OCI-LY7 (cell line): Measurements from ENCODE around the gene TEX14. TPM values are rescaled to one million over a fixed set of nuclear protein-coding genes. Genes with fewer than 3 reads are reported as not detected.
A peak's percentile ranks its signal among the peaks of the same experiment; 100 is the strongest.

Source experiments
- BruUV-seq: library from RNA; stranded (reverse); fragments of 400-500 nt; replicated peaks from 2 replicates; lab custom pipeline; 2021; lab: Mats Ljungman, UMichigan
- CTCF ChIA-PET: fragments of 300-600 bp; sonication (Branson Sonifier 250); formaldehyde crosslinking; loops from one replicate; lab custom pipeline; 2022; ENCODE audit warnings: antibody characterized with exemption; ENCODE audit not compliant: unreplicated experiment; lab: Charles Lee
- POLR2A ChIA-PET: fragments of 300-600 bp; sonication (Branson Sonifier 250); formaldehyde crosslinking; loops from one replicate; lab custom pipeline; 2022; ENCODE audit warnings: antibody characterized with exemption; lab: Charles Lee
- DNase-seq: peaks from one replicate; pipeline ENCODE4 v3.0.0-alpha.2; 2015; ENCODE audit warnings: low spot score
- H2AFZ ChIP-seq: fragments of 200-600 bp; sonication (generic), shearing (Covaris generic); 2 replicates; pipeline ENCODE4 v1.6.1; 2014; ENCODE audit warnings: mild to moderate bottlenecking, antibody characterized with exemption, low read length, moderate library complexity
- H3K27ac ChIP-seq: fragments of 200-600 bp; sonication (generic); 2 replicates; pipeline ENCODE4 v1.5.1; 2014; ENCODE audit warnings: mixed run types, low read depth, mild to moderate bottlenecking, moderate library complexity, low read length, inconsistent platforms; ENCODE audit not compliant: poor library complexity, severe bottlenecking
- H3K36me3 ChIP-seq: fragments of 200-600 bp; sonication (generic); 2 replicates; pipeline ENCODE4 v1.6.1; 2014; ENCODE audit warnings: mild to moderate bottlenecking, antibody characterized with exemption, low read length, moderate library complexity, mixed read lengths; ENCODE audit not compliant: insufficient read depth
- H3K4me1 ChIP-seq: fragments of 200-600 bp; sonication (generic); 2 replicates; pipeline ENCODE4 v1.5.1; 2014; ENCODE audit warnings: mild to moderate bottlenecking, low read length; ENCODE audit not compliant: insufficient read depth, poor library complexity, severe bottlenecking
- H3K4me2 ChIP-seq: fragments of 200-600 bp; sonication (generic); 2 replicates; pipeline ENCODE4 v1.6.1; 2014; ENCODE audit warnings: mild to moderate bottlenecking, low read length
- H3K4me3 ChIP-seq: fragments of 200-600 bp; sonication (generic); 2 replicates; pipeline ENCODE4 v1.5.1; 2014; ENCODE audit warnings: mild to moderate bottlenecking, low read depth, low read length; ENCODE audit not compliant: poor library complexity, severe bottlenecking
- H3K79me2 ChIP-seq: fragments of 200-600 bp; sonication (generic); 2 replicates; pipeline ENCODE4 v1.6.1; 2016; ENCODE audit warnings: low read depth, mild to moderate bottlenecking, low read length, moderate library complexity, mixed read lengths; ENCODE audit not compliant: insufficient read depth
- H3K9me2 ChIP-seq: fragments of 200-600 bp; sonication (generic); 2 replicates; pipeline ENCODE4 v1.6.1; 2016; ENCODE audit warnings: mild to moderate bottlenecking, low read length, mixed read lengths; ENCODE audit not compliant: insufficient read depth
- H3K9me3 ChIP-seq: fragments of 200-600 bp; sonication (generic); 2 replicates; pipeline ENCODE4 v1.6.1; 2014; ENCODE audit warnings: mild to moderate bottlenecking, mixed run types, low read length, mixed read lengths
- H4K20me1 ChIP-seq: fragments of 200-600 bp; sonication (generic); 2 replicates; pipeline ENCODE4 v1.6.1; 2014; ENCODE audit warnings: mild to moderate bottlenecking, antibody characterized with exemption, low read length, moderate library complexity, mixed read lengths; ENCODE audit not compliant: insufficient read depth
- CTCF ChIP-seq: fragments of 200-600 bp; sonication (generic); conservative IDR thresholded peaks from 2 replicates; pipeline ENCODE4 v1.5.1; 2014; ENCODE audit warnings: mild to moderate bottlenecking, antibody characterized with exemption, low read length, moderate library complexity, mixed read lengths
- EZH2phosphoT487 ChIP-seq: fragments of 200-600 bp; sonication (generic); IDR thresholded peaks from 2 replicates; pipeline ENCODE4 v1.6.1; 2018; ENCODE audit warnings: low read depth, borderline replicate concordance, mild to moderate bottlenecking, mixed run types, antibody characterized with exemption, low read length, moderate library complexity, mixed read lengths
- intact Hi-C: fragments of 100-400 bp; cut with micrococcal nuclease; formaldehyde crosslinking; loops from one replicate; pipeline ENCODE4 v1.10.0; 2022; ENCODE audit not compliant: unreplicated experiment
- total RNA-seq, 2 experiments: library from RNA; depleted of rRNA in 1 of 2; stranded (reverse); fragments of >200 nt in 1 of 2; shearing (Covaris generic) in 1 of 2; gene quantifications; 2 replicates each; pipeline ENCODE4 v1.2.3, GENCODE V29; 2014 to 2022

TEX14 gene
- total RNA-seq, 2 experiments from 2014 or later, result 0.69 to 2.3 TPM

DNA sequence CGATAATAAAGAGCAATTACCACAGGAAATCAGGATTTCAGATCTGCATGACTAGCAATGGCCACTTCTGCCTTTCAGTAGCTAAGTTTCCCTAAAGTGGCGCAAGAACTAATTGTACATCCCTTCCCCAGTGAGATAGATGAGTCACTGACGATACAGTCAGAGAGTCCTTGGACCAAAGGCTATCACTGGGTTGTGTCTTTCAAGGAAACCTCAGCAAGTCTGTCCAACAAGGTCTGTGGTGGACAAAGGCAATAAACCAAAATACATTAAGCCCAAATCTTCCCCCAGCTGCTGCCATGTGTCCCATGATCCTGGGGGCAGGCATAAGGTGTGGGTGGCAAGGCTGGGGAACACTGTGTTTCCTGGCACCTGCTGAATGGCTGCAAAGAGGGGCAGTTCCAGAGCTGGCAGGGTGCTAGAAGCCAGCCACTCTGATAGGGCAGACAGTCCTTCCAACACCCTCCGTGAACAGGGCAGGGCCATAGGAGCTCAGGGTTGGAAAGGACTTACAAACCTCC lies 156.9 kb downstream of the TEX14 start:
- DNase-seq, result no peak
- BruUV-seq, result no TSS peak

DNA sequence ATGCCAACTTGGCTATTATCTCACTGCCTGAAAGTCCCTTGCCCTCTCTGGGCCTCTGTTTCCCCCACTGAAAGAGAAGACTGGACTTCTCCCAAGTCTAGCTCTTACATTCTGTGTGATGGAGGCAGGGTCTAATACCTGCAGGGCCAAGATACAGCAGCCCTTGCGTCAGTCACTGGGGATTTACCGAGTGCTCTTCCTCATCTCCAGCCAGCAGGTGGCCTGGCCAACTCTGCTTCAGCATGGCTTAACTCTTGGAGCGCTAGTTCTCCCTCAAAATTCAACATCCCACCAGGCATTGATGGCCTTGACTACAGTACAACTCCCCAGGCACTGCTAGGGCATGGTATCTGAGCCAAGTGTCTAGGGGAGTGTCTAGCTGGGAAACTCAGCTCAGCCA lies 157.5 kb downstream of the TEX14 start:
- ChIA-PET POLR2A (interaction anchor here (0.6 to 1.1 kb wide), 3 partner anchors 16 to 1405 kb away, joined by 3 to 6 read pairs (median 4); no protein-coding TSS in a partner anchor), CTCF (interaction anchor here (0.5 kb wide), 1 partner anchor 41 kb away, joined by 5 read pairs; no protein-coding TSS in a partner anchor)
- H3K4me2 ChIP-seq, result no peak overlapping the region

More for the DNA sequence above, 156.9 kb downstream of the TEX14 start:
- Histone ChIP-seq H3K79me2 (no peaks in the 10 kb centered on the region), H3K36me3 (no peaks in the 10 kb centered on the region), H3K9me2 (no peaks in the 10 kb centered on the region), H3K27ac (no peak overlapping the region), H3K4me2 (no peak overlapping the region), H3K4me3 (no peak overlapping the region), H3K4me1 (no peaks in the 10 kb centered on the region), H4K20me1 (no peaks in the 10 kb centered on the region), H2AFZ (no peak overlapping the region), H3K9me3 (no peaks in the 10 kb centered on the region)
- ChIA-PET CTCF (interaction anchor here (0.5 kb wide), 1 partner anchor 40 kb away, joined by 5 read pairs; no protein-coding TSS in a partner anchor), POLR2A (interaction anchor here (0.6 to 0.9 kb wide), 2 partner anchors 96 to 123 kb away, joined by 3 read pairs; no protein-coding TSS in a partner anchor)
- intact Hi-C loops, result no loop called here
- TF ChIP-seq CTCF (no peak), EZH2phosphoT487 (no peak)

More for the DNA sequence above, 157.5 kb downstream of the TEX14 start:
- no peaks in the 10 kb centered on the region for H4K20me1 ChIP-seq
- no peaks in the 10 kb centered on the region for H3K79me2 ChIP-seq
- H2AFZ ChIP-seq, result no peak overlapping the region
- H3K4me1 ChIP-seq, result no peaks in the 10 kb centered on the region
- no peak overlapping the region for H3K27ac ChIP-seq
- no peak for TF ChIP-seq EZH2phosphoT487
- TF ChIP-seq CTCF, result peak; percentile 28; the same call in 1 of the 2 replicates
- no peaks in the 10 kb centered on the region for H3K9me3 ChIP-seq
- no peak for DNase-seq
- no peaks in the 10 kb centered on the region for H3K9me2 ChIP-seq
- BruUV-seq, result no TSS peak
- no peaks in the 10 kb centered on the region for H3K36me3 ChIP-seq
- no peak overlapping the region for H3K4me3 ChIP-seq
- intact Hi-C loops, result no loop called here
